NCI-H1417 treated with DMSO at 0.1 percent for 48 hours (cell line): ENCODE measurements around the gene NKPD1.

Source experiments
- DNase-seq: peaks from one replicate; lab custom pipeline; 2025; lab: John Stamatoyannopoulos, UW

NKPD1 gene

GRCh38 chr19:45117167-45117594 is 43.6 kb downstream of the NKPD1 start:
- no peak for DNase-seq

- no peak for DNase-seq
Measured at GRCh38 chr19:45115809-45116615, 44.8 kb downstream of the NKPD1 start.

- no peak for DNase-seq
Measured at GRCh38 chr19:45114116-45114515, 46.7 kb downstream of the NKPD1 start.

- DNase-seq = peak; percentile 57
Measured at GRCh38 chr19:45113628-45114027, 47.2 kb downstream of the NKPD1 start.

- no peak for DNase-seq
Measured at GRCh38 chr19:45112111-45112827, 48.5 kb downstream of the NKPD1 start.
